DMS53 treated with DMSO at 0.1 percent for 48 hours (cell line): ENCODE results near the gene DLG2.
"Not testable (repeated sequence)": the region's sequence is repeated elsewhere in the genome, so short reads cannot be mapped to it uniquely, and the experiment has no call there.

Experiments
- DNase-seq: peaks from one replicate; lab custom pipeline; 2025; ENCODE audit not compliant: unreplicated experiment; lab: John Stamatoyannopoulos, UW

The DLG2 gene

GRCh38 chr11:85247797-85248196, 379.3 kb downstream of the DLG2 start:
- DNase-seq: no peak

- DNase-seq: no peak
These were observed 388.2 kb downstream of the DLG2 start for GRCh38 chr11:85238906-85239305.

GRCh38 chr11:85238038-85238437, 389.1 kb downstream of the DLG2 start:
- not testable (repeated sequence) for DNase-seq

GRCh38 chr11:85236211-85236610, 390.9 kb downstream of the DLG2 start:
- no peak for DNase-seq

GRCh38 chr11:85232559-85232958, 394.6 kb downstream of the DLG2 start:
- no peak for DNase-seq

- no peak for DNase-seq
These were observed 395.6 kb downstream of the DLG2 start for GRCh38 chr11:85231588-85231987.

GRCh38 chr11:85229723-85230122, 397.4 kb downstream of the DLG2 start:
- DNase-seq: not testable (repeated sequence)

GRCh38 chr11:85196968-85197367, 430.2 kb downstream of the DLG2 start:
- DNase-seq: peak; percentile 47

GRCh38 chr11:85195934-85196333, 431.2 kb downstream of the DLG2 start:
- no peak for DNase-seq

- no peak for DNase-seq
These were observed 439.2 kb downstream of the DLG2 start for GRCh38 chr11:85187992-85188391.

- DNase-seq: no peak
These were observed 442.4 kb downstream of the DLG2 start for GRCh38 chr11:85184721-85185120.

- peak; percentile 88 for DNase-seq
These were observed 444.4 kb downstream of the DLG2 start for GRCh38 chr11:85182441-85183387.

- no peak for DNase-seq
These were observed 446.6 kb downstream of the DLG2 start for GRCh38 chr11:85180528-85180927.

- DNase-seq: no peak
These were observed 455.4 kb downstream of the DLG2 start for GRCh38 chr11:85171648-85172257.

- peak; percentile 63 for DNase-seq
These were observed 457.0 kb downstream of the DLG2 start for GRCh38 chr11:85170184-85170583.

GRCh38 chr11:85167471-85167870, 459.7 kb downstream of the DLG2 start:
- DNase-seq: no peak

- no peak for DNase-seq
These were observed 460.1 kb downstream of the DLG2 start for GRCh38 chr11:85167038-85167437.

GRCh38 chr11:85165819-85166218, 461.3 kb downstream of the DLG2 start:
- DNase-seq: no peak

GRCh38 chr11:85164743-85165142, 462.4 kb downstream of the DLG2 start:
- DNase-seq: no peak

- DNase-seq: no peak
These were observed 472.9 kb downstream of the DLG2 start for GRCh38 chr11:85154294-85154693.

- peak; percentile 83 for DNase-seq
These were observed 489.5 kb downstream of the DLG2 start for GRCh38 chr11:85137597-85137996.

- no peak for DNase-seq
These were observed 493.5 kb downstream of the DLG2 start for GRCh38 chr11:85133636-85134035.
